HS-5 (cell line): ENCODE results near the gene TLX2.
"Not testable (repeated sequence)": the region's sequence is repeated elsewhere in the genome, so short reads cannot be mapped to it uniquely, and the experiment has no call there.

ENCODE experiments used
- DNase-seq: peaks from one replicate; pipeline ENCODE4 v3.0.0-alpha.2; 2012; ENCODE audit warnings: low read depth

TLX2 gene

GRCh38 chr2:74514368-74515270 lies at the start of gene TLX2:
TLX2 (plus strand) TSS chr2:74514450; CDS start chr2:74514807, 357 bp downstream.
- DNase-seq = no peak

- not testable (repeated sequence) for DNase-seq
Observed at GRCh38 chr2:74470742-74471141, 43.5 kb upstream of the TLX2 start.

GRCh38 chr2:74471332-74472065 lies 42.8 kb upstream of the TLX2 start:
- DNase-seq = no peak

GRCh38 chr2:74472086-74472944 lies 41.9 kb upstream of the TLX2 start, which contains the start of gene MRPL53:
MRPL53 (minus strand) TSS chr2:74472680; CDS start chr2:74472660, 20 bp downstream.
- no peak for DNase-seq

- no peak for DNase-seq
Observed at GRCh38 chr2:74472945-74473258, 41.3 kb upstream of the TLX2 start.

- DNase-seq = no peak
Observed at GRCh38 chr2:74474481-74474880, 39.8 kb upstream of the TLX2 start.

- no peak for DNase-seq
Observed at GRCh38 chr2:74474899-74475298, 39.4 kb upstream of the TLX2 start.

GRCh38 chr2:74481431-74481830 lies 32.8 kb upstream of the TLX2 start:
- no peak for DNase-seq

GRCh38 chr2:74481961-74482800 lies 32.1 kb upstream of the TLX2 start:
- DNase-seq = no peak

GRCh38 chr2:74482801-74483674 lies 31.2 kb upstream of the TLX2 start, which contains the start of the genes CCDC142 and TTC31:
CCDC142 (minus strand) TSS chr2:74482998; CDS start chr2:74482837, 161 bp downstream.
TTC31 (plus strand) TSS chr2:74483081; CDS start chr2:74483096, 15 bp downstream.
- peak; percentile 88 for DNase-seq

- DNase-seq = not testable (repeated sequence)
Observed at GRCh38 chr2:74483675-74484164, 30.5 kb upstream of the TLX2 start.

- DNase-seq = no peak
Observed at GRCh38 chr2:74486141-74486540, 28.1 kb upstream of the TLX2 start.

GRCh38 chr2:74488643-74489481 lies 25.4 kb upstream of the TLX2 start:
- no peak for DNase-seq

- no peak for DNase-seq
Observed at GRCh38 chr2:74489906-74490305, 24.3 kb upstream of the TLX2 start.

- no peak for DNase-seq
Observed at GRCh38 chr2:74491648-74492544, 22.4 kb upstream of the TLX2 start.

- DNase-seq = no peak
Observed at GRCh38 chr2:74493546-74493945, 20.7 kb upstream of the TLX2 start.

GRCh38 chr2:74495440-74495839 lies 18.8 kb upstream of the TLX2 start:
- no peak for DNase-seq
